ENCODE results near the gene C2orf78. TPM values are rescaled to one million over a fixed set of nuclear protein-coding genes. Genes with fewer than 3 reads are reported as not detected.

Gene C2orf78
- total RNA-seq, 2 experiments from 2014 or later = not detected

GRCh38 chr2:73841912-73842738 is 58.1 kb downstream of the C2orf78 start:
- H3K27me3 ChIP-seq (ENCODE audit: control insufficient read depth in 1 of 2, insufficient read depth in 2 of 2, low read length in 2 of 2) = no peaks in the 10 kb centered on the region
- H3K36me3 ChIP-seq (ENCODE audit: insufficient read depth, low read length) = peaks cover 45% of the 10 kb centered on the region
- no peaks in the 10 kb centered on the region for H3K4me1 ChIP-seq (ENCODE audit: insufficient read depth, low read length)
- H3K36me3 Mint-ChIP-seq (ENCODE audit: low read depth) = peaks cover 80% of the 10 kb centered on the region
- peaks cover 35% of the 10 kb centered on the region for H3K4me1 Mint-ChIP-seq (ENCODE audit: low read depth)
- POLR2A ChIA-PET = interaction anchor here (0.6 to 0.7 kb wide), 2 partner anchors 14 to 336 kb away, joined by 3 to 5 read pairs; partner anchors contain the start of genes MOB1A and STAMBP
- no peak overlapping the region for H3K4me3 ChIP-seq (ENCODE audit: low read length)
- no peaks in the 10 kb centered on the region for H3K27me3 Mint-ChIP-seq
- H3K4me3 Mint-ChIP-seq = no peak overlapping the region
- H3K9me3 ChIP-seq (ENCODE audit: control insufficient read depth in 1 of 2, insufficient read depth in 1 of 2, low read length in 2 of 2) = no peaks in the 10 kb centered on the region
- CTCF ChIA-PET = interaction anchor here (0.5 to 0.6 kb wide), 3 partner anchors 184 to 592 kb away, joined by 3 read pairs; no protein-coding TSS in a partner anchor
- no peak for ATAC-seq (ENCODE audit: poor library complexity)
- no peak overlapping the region for H3K27ac ChIP-seq (ENCODE audit: low read depth in 1 of 2, low read length in 2 of 2)
- H3K9me3 Mint-ChIP-seq = no peaks in the 10 kb centered on the region
- H3K27ac Mint-ChIP-seq = no peak overlapping the region
- TF ChIP-seq, protein P1, sequence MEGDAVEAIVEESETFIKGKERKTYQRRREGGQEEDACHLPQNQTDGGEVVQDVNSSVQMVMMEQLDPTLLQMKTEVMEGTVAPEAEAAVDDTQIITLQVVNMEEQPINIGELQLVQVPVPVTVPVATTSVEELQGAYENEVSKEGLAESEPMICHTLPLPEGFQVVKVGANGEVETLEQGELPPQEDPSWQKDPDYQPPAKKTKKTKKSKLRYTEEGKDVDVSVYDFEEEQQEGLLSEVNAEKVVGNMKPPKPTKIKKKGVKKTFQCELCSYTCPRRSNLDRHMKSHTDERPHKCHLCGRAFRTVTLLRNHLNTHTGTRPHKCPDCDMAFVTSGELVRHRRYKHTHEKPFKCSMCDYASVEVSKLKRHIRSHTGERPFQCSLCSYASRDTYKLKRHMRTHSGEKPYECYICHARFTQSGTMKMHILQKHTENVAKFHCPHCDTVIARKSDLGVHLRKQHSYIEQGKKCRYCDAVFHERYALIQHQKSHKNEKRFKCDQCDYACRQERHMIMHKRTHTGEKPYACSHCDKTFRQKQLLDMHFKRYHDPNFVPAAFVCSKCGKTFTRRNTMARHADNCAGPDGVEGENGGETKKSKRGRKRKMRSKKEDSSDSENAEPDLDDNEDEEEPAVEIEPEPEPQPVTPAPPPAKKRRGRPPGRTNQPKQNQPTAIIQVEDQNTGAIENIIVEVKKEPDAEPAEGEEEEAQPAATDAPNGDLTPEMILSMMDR (IDR thresholded peaks at IDR 0.05) = no peak
- no peak for DNase-seq
- intact Hi-C loops (cut with DNase I, micrococcal nuclease) = no loop called here

- intact Hi-C loops (cut with DNase I, micrococcal nuclease) = no loop called here
- H3K9me3 ChIP-seq (ENCODE audit: control insufficient read depth in 1 of 2, insufficient read depth in 1 of 2, low read length in 2 of 2) = no peaks in the 10 kb centered on the region
- Mint-ChIP-seq H3K27ac (no peak overlapping the region), H3K36me3 (ENCODE audit: low read depth) (peaks cover 85% of the 10 kb centered on the region), H3K4me1 (ENCODE audit: low read depth) (peaks cover 33% of the 10 kb centered on the region), H3K9me3 (no peaks in the 10 kb centered on the region), H3K4me3 (no peak overlapping the region), H3K27me3 (no peaks in the 10 kb centered on the region)
- H3K27me3 ChIP-seq (ENCODE audit: control insufficient read depth in 1 of 2, insufficient read depth in 2 of 2, low read length in 2 of 2) = no peaks in the 10 kb centered on the region
- DNase-seq = no peak
- no peaks in the 10 kb centered on the region for H3K4me1 ChIP-seq (ENCODE audit: insufficient read depth, low read length)
- H3K4me3 ChIP-seq (ENCODE audit: low read length) = no peak overlapping the region
- no peak for ATAC-seq (ENCODE audit: poor library complexity)
- peaks cover 50% of the 10 kb centered on the region for H3K36me3 ChIP-seq (ENCODE audit: insufficient read depth, low read length)
- ChIA-PET CTCF (no interaction called here), POLR2A (no interaction called here)
- no peak overlapping the region for H3K27ac ChIP-seq (ENCODE audit: low read depth in 1 of 2, low read length in 2 of 2)
- TF ChIP-seq, protein P1 (IDR thresholded peaks at IDR 0.05) = no peak
Observed at GRCh38 chr2:73842739-73843019, 58.7 kb downstream of the C2orf78 start.

- Histone ChIP-seq H3K4me1 (ENCODE audit: insufficient read depth, low read length) (no peaks in the 10 kb centered on the region), H3K4me3 (ENCODE audit: low read length) (no peak overlapping the region), H3K9me3 (ENCODE audit: control insufficient read depth in 1 of 2, insufficient read depth in 1 of 2, low read length in 2 of 2) (no peaks in the 10 kb centered on the region), H3K36me3 (ENCODE audit: insufficient read depth, low read length) (peaks cover 64% of the 10 kb centered on the region), H3K27ac (ENCODE audit: low read depth in 1 of 2, low read length in 2 of 2) (no peak overlapping the region), H3K27me3 (ENCODE audit: control insufficient read depth in 1 of 2, insufficient read depth in 2 of 2, low read length in 2 of 2) (no peaks in the 10 kb centered on the region)
- Mint-ChIP-seq H3K4me1 (ENCODE audit: low read depth) (peaks cover 20% of the 10 kb centered on the region), H3K4me3 (no peak overlapping the region), H3K27ac (no peak overlapping the region), H3K27me3 (no peaks in the 10 kb centered on the region), H3K36me3 (ENCODE audit: low read depth) (peaks cover 85% of the 10 kb centered on the region), H3K9me3 (no peaks in the 10 kb centered on the region)
- DNase-seq = no peak
- intact Hi-C loops (cut with DNase I, micrococcal nuclease) = no loop called here
- ATAC-seq (ENCODE audit: poor library complexity) = no peak
- ChIA-PET POLR2A (no interaction called here), CTCF (no interaction called here)
- TF ChIP-seq, protein P1 (IDR thresholded peaks at IDR 0.05) = no peak
Observed at GRCh38 chr2:73844087-73844486, 60.1 kb downstream of the C2orf78 start.

All from CD4-positive, alpha-beta T cell (primary cell).